Measurements from ENCODE around the gene ELMO2.

The ELMO2 gene

GRCh38 chr20:46343348-46343974 lies 63.0 kb downstream of the ELMO2 start (continued):
- no peak for TF ChIP-seq BCL6B (tag by site-specific recombination; IDR thresholded peaks at IDR 0.05)
- TF ChIP-seq ZNF792 (tag by site-specific recombination; IDR thresholded peaks at IDR 0.05), result no peak
- TF ChIP-seq ZBTB10 (tag by site-specific recombination; IDR thresholded peaks at IDR 0.05), result no peak
- no peak for TF ChIP-seq ZNF639 (tag by site-specific recombination; IDR thresholded peaks at IDR 0.05)
- no peak for TF ChIP-seq ZNF530 (tag by site-specific recombination; IDR thresholded peaks at IDR 0.05; ENCODE audit: low read depth)

GRCh38 chr20:46342451-46343347 lies 63.7 kb downstream of the ELMO2 start:
- CTCF ChIA-PET, result interaction anchor here (0.6 to 1.1 kb wide), 2 partner anchors 13 to 16 kb away, joined by 3 read pairs; no protein-coding TSS in a partner anchor
- no peak for TF ChIP-seq SP2 (tag by site-specific recombination; IDR thresholded peaks at IDR 0.05)
- TF ChIP-seq ZNF791 (tag by site-specific recombination; IDR thresholded peaks at IDR 0.05), result no peak
- TF ChIP-seq ZNF404 (tag by site-specific recombination; IDR thresholded peaks at IDR 0.05), result no peak
- no peak for TF ChIP-seq PRDM10 (tag by site-specific recombination; IDR thresholded peaks at IDR 0.05)
- TF ChIP-seq ZNF549 (tag by site-specific recombination; IDR thresholded peaks at IDR 0.05), result no peak
- TF ChIP-seq ZBTB11 (tag by site-specific recombination; conservative IDR thresholded peaks at IDR 0.05; ENCODE audit: low read depth), result no peak
- no peak for TF ChIP-seq OSR2 (tag by site-specific recombination; IDR thresholded peaks at IDR 0.05)
- TF ChIP-seq ZNF623 (tag by site-specific recombination; IDR thresholded peaks at IDR 0.05), result no peak
- TF ChIP-seq ZNF621 (tag by site-specific recombination; IDR thresholded peaks at IDR 0.05), result no peak
- no peak for TF ChIP-seq PATZ1 (tag by site-specific recombination; IDR thresholded peaks at IDR 0.05)
- Histone ChIP-seq H3K9me3 (ENCODE audit: control insufficient read depth, insufficient read depth, low read depth, low read length) (no peaks in the 10 kb centered on the region), H3K4me1 (ENCODE audit: control insufficient read depth, insufficient read depth, low read length) (no peaks in the 10 kb centered on the region), H3K4me3 (ENCODE audit: low read depth, low read length) (no peak overlapping the region), H3K27ac (ENCODE audit: extremely low read depth, low read depth, low read length) (no peak overlapping the region), H3K36me3 (ENCODE audit: control insufficient read depth in 2 of 2, insufficient read depth in 1 of 2, low read length in 2 of 2) (no peaks in the 10 kb centered on the region)
- POLR2A ChIA-PET, result interaction anchor here (1.0 kb wide), 1 partner anchor 21 kb away, joined by 3 read pairs; no protein-coding TSS in a partner anchor

Measured in HEK293 (cell line).